GM12873 (cell line): ENCODE measurements around the gene MTHFD2L.

Source experiments
- TF ChIP-seq, protein P1 (sequence below): IDR thresholded peaks from 2 replicates; pipeline ENCODE4 v1.5.1; 2012; ENCODE audit warnings: low read depth, mild to moderate bottlenecking, moderate library complexity, low read length, control low read depth; ENCODE audit not compliant: insufficient read depth; ENCODE audit errors: missing control alignments

The MTHFD2L gene

DNA sequence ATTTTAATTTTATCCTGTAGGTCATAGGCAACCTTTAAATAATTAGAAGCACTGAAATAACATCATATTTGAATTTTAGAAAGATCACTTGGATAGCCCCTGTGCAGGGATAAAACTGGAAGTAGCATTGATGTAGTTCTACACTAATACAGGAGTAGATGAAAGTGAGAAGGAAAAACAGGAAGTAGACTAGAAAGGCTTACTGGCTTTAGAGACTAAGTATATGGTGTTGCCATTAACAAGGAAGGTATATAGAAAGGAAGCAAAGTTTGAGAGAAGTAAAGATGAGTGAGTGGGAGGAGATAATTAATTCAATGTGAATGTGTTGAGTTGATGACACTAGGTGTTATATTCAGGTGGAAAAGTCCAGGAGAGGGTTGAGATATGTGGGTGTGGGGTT is 77.2 kb downstream of the MTHFD2L start:
- TF ChIP-seq, protein P1, sequence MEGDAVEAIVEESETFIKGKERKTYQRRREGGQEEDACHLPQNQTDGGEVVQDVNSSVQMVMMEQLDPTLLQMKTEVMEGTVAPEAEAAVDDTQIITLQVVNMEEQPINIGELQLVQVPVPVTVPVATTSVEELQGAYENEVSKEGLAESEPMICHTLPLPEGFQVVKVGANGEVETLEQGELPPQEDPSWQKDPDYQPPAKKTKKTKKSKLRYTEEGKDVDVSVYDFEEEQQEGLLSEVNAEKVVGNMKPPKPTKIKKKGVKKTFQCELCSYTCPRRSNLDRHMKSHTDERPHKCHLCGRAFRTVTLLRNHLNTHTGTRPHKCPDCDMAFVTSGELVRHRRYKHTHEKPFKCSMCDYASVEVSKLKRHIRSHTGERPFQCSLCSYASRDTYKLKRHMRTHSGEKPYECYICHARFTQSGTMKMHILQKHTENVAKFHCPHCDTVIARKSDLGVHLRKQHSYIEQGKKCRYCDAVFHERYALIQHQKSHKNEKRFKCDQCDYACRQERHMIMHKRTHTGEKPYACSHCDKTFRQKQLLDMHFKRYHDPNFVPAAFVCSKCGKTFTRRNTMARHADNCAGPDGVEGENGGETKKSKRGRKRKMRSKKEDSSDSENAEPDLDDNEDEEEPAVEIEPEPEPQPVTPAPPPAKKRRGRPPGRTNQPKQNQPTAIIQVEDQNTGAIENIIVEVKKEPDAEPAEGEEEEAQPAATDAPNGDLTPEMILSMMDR: no peak

DNA sequence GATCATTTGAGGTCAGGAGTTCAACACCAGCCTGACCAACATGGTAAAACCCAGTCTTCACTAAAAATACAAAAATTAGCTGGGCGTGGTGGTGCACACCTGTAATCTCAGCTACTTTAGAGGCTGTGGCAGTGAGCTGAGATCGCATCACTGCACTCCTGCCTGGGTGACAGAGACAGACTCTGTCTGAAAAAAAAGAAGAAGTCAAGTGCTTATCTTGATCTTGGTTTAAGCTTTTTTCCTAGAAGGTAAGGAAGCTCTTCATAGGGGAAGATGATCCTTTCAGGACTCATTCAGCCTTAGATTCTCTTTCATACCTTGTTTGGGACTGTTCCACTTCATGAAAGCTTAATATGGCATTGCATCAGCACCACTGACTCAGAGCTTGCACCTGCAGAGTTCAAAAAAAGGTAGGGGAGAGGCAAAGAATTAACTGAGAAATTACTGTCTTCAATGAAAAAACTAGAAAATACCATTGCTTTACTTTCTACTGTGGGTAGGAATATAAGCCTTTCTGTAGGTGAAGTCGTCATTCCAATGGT is 79.6 kb downstream of the MTHFD2L start:
- TF ChIP-seq, protein P1: no peak

DNA sequence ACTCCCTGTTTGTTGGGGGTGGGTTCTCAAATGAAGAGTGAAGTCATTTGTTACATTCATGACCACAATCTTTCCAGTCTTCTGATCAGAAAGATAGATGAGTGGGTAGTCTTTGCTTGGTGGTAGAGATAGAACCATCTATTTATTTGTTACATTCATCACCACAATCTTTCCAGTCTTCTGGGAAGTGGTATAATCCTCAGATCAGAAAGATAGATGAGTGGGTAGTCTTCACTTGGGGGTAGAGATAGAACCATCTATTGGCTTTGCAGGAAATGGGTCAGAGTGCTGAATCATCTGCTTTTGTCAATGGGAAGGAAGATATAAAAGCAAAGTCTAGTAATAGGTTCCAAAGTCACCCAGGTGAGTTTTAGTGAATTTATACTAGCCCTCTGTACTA is 86.1 kb downstream of the MTHFD2L start:
- TF ChIP-seq, protein P1: no peak

DNA sequence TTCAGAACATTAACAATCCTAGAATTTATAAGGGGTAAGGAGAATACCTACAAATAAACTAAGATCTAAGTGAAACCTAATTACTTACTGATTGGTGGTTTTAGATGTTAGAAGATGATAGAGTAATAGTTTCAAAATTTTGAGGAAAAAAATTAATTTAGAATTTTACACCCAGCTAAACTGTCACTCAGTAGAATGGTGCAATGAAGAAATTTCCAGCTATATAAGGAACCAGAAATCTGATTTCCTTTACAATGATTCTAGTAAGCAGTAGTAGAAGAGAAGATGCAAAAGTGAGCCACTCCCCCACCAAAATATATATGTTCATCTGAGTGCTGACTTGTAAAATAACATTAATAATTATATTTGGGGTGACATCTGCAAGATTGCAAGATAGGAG is 95.0 kb downstream of the MTHFD2L start:
- TF ChIP-seq, protein P1: no peak

DNA sequence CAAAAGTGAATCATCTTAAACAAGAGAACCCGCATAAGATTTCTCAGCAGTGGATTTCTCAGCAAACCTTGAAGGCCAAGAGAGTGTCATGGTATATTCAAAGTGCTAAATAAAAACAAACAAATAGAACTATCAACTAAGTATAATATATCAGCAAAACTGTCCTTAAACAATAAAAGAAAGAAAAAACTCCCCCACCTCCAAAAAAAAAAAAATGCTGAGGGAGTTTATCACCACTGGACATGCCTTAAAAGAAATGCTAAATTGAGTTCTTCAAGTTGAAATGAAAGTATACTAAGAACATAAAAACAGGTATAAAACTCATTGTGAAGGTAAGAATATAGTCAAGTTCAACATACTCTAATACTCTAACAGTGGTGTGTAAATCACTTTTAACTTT is 96.5 kb downstream of the MTHFD2L start:
- TF ChIP-seq, protein P1: no peak

DNA sequence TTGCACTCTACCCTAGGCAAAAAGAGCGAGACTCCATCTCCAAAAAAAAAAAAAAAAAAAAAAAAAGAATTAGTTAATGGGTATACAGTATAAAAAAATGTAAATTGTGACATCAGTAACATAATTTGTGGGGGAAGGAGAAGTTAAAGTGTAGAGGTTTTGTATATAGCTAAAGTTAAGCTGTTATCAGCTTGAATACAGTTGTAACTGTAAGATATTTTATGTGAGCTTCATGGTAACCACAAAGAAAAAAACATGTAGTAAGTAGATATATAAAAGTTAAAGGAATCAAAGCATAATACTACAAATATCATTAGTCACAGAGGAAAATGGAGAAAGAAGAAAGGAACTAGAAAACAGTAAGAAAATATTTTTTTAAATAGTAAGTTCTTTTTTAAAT is 97.2 kb downstream of the MTHFD2L start:
- TF ChIP-seq, protein P1: no peak

DNA sequence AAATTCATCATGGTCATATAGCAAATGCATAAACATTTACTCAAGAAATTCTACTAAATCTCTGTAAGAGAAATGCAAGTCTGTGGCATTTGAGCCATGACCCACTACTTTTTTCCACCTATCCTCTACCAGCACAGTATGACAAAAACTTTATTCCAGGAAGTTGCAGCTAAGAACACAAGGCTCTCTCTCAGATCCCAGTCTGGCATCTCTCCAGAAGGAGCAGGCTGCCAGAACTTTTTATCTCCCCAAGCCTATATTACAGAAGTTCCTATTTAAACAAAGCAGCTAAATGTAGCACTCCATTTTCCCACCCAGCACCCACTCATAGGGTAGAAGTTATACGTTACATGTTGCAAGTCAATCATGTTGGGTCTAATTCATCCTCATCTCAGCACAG is 101.0 kb downstream of the MTHFD2L start:
- TF ChIP-seq, protein P1: no peak
